Measurements from ENCODE around the gene TMUB2. TPM values are rescaled to one million over a fixed set of nuclear protein-coding genes. Genes with fewer than 3 reads are reported as not detected.

Gene TMUB2
- total and polyA plus RNA-seq, 2 of the 13 experiments (the other 11 are each of a cell fraction or from before 2014, with no cell fraction given): 26.9 to 50.8 TPM

- TF ChIP-seq, protein P1, sequence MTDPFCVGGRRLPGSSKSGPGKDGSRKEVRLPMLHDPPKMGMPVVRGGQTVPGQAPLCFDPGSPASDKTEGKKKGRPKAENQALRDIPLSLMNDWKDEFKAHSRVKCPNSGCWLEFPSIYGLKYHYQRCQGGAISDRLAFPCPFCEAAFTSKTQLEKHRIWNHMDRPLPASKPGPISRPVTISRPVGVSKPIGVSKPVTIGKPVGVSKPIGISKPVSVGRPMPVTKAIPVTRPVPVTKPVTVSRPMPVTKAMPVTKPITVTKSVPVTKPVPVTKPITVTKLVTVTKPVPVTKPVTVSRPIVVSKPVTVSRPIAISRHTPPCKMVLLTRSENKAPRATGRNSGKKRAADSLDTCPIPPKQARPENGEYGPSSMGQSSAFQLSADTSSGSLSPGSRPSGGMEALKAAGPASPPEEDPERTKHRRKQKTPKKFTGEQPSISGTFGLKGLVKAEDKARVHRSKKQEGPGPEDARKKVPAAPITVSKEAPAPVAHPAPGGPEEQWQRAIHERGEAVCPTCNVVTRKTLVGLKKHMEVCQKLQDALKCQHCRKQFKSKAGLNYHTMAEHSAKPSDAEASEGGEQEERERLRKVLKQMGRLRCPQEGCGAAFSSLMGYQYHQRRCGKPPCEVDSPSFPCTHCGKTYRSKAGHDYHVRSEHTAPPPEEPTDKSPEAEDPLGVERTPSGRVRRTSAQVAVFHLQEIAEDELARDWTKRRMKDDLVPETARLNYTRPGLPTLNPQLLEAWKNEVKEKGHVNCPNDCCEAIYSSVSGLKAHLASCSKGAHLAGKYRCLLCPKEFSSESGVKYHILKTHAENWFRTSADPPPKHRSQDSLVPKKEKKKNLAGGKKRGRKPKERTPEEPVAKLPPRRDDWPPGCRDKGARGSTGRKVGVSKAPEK (CRISPR knock-in tag; IDR thresholded peaks at IDR 0.05; ENCODE audit: borderline replicate concordance): 0 out of 2 replicates have a peak, but pooled peaks have one; percentile 54
- TF ChIP-seq TOPORS (CRISPR knock-in tag; IDR thresholded peaks at IDR 0.05): no peak
- TF ChIP-seq ZNF646 (CRISPR knock-in tag; IDR thresholded peaks at IDR 0.05): no peak
- no peak for TF ChIP-seq MAZ (IDR thresholded peaks at IDR 0.05; ENCODE audit: borderline replicate concordance, low read depth, low read length)
- TF ChIP-seq MAZ (CRISPR knock-in tag; IDR thresholded peaks at IDR 0.05; ENCODE audit: low read depth): peak; percentile 24
- TF ChIP-seq SMARCC2 (IDR thresholded peaks at IDR 0.05): no peak
- TF ChIP-seq FOXP4 (CRISPR knock-in tag; IDR thresholded peaks at IDR 0.05): 0 out of 2 replicates have a peak, but pooled peaks have one; percentile 25
- TF ChIP-seq ZNF333 (CRISPR knock-in tag; IDR thresholded peaks at IDR 0.05; ENCODE audit: borderline replicate concordance): peak; percentile 41; the same call in 1 of the 2 replicates
- TF ChIP-seq ZNF703 (CRISPR knock-in tag; IDR thresholded peaks at IDR 0.05; ENCODE audit: borderline replicate concordance): no peak
- no peak for TF ChIP-seq TBL1XR1 (IDR thresholded peaks at IDR 0.05; ENCODE audit: borderline replicate concordance, low read length, partially characterized antibody)
- peak; percentile 92; the same call in 1 of the 2 replicates for TF ChIP-seq KDM2A (CRISPR knock-in tag; IDR thresholded peaks at IDR 0.05; ENCODE audit: borderline replicate concordance, low read depth)
- no peak for TF ChIP-seq XBP1 (CRISPR knock-in tag; IDR thresholded peaks at IDR 0.05)
- TF ChIP-seq ZNF569 (CRISPR knock-in tag; IDR thresholded peaks at IDR 0.05; ENCODE audit: borderline replicate concordance): no peak
- TF ChIP-seq DPF2 (CRISPR knock-in tag; IDR thresholded peaks at IDR 0.05; ENCODE audit: borderline replicate concordance, low read depth): no peak
- no peak for TF ChIP-seq RXRB (CRISPR knock-in tag; IDR thresholded peaks at IDR 0.05; ENCODE audit: borderline replicate concordance)
These were observed 33.7 kb downstream of the TMUB2 start (continued) for GRCh38 chr17:44220213-44221083.

Measured in HepG2 (cell line).